ENCODE data around the gene LYST. TPM values are rescaled to one million over a fixed set of nuclear protein-coding genes. Genes with fewer than 3 reads are reported as not detected.

The LYST gene
- total RNA-seq, 1 donor from 2014 or later = 10.3 TPM

- intact Hi-C loops (cut with micrococcal nuclease) = no loop called here
- no peak overlapping the region for H3K27ac ChIP-seq (replicated peaks)
- H3K4me3 ChIP-seq = peak overlapping the region; percentile 45
- peaks cover 50% of the 10 kb centered on the region for H3K27me3 ChIP-seq (ENCODE audit: low read depth)
- no peaks in the 10 kb centered on the region for H3K9me3 ChIP-seq (replicated peaks)
- H3K4me1 ChIP-seq = peaks cover 5% of the 10 kb centered on the region
- H3K36me3 ChIP-seq = no peaks in the 10 kb centered on the region
- no peak for TF ChIP-seq CTCF (IDR thresholded peaks at IDR 0.05; ENCODE audit: borderline replicate concordance)
- DNase-seq = no peak
Measured at GRCh38 chr1:235632506-235633401, 234.0 kb downstream of the LYST start.

- no peak for DNase-seq
Measured at GRCh38 chr1:235631816-235632215, 234.9 kb downstream of the LYST start.

GRCh38 chr1:235628316-235629005, 238.2 kb downstream of the LYST start:
- Histone ChIP-seq H3K36me3 (no peaks in the 10 kb centered on the region), H3K27me3 (ENCODE audit: low read depth) (peaks cover 29% of the 10 kb centered on the region), H3K4me1 (peaks cover 10% of the 10 kb centered on the region), H3K9me3 (replicated peaks) (no peaks in the 10 kb centered on the region), H3K27ac (replicated peaks) (no peak overlapping the region), H3K4me3 (no peak overlapping the region)
- no peak for TF ChIP-seq CTCF (IDR thresholded peaks at IDR 0.05; ENCODE audit: borderline replicate concordance)
- intact Hi-C loops (cut with micrococcal nuclease) = no loop called here
- no peak for DNase-seq

More at GRCh38 chr1:235631816-235632215, 234.9 kb downstream of the LYST start:
- no peak overlapping the region for H3K4me3 ChIP-seq
- H3K27ac ChIP-seq (replicated peaks) = no peak overlapping the region
- no peaks in the 10 kb centered on the region for H3K36me3 ChIP-seq
- TF ChIP-seq CTCF (IDR thresholded peaks at IDR 0.05; ENCODE audit: borderline replicate concordance) = no peak
- H3K4me1 ChIP-seq = peaks cover 5% of the 10 kb centered on the region
- H3K9me3 ChIP-seq (replicated peaks) = no peaks in the 10 kb centered on the region
- peaks cover 54% of the 10 kb centered on the region for H3K27me3 ChIP-seq (ENCODE audit: low read depth)
- intact Hi-C loops (cut with micrococcal nuclease) = no loop called here

- H3K27me3 ChIP-seq (ENCODE audit: low read depth) = peaks cover 37% of the 10 kb centered on the region
- peaks cover 5% of the 10 kb centered on the region for H3K4me1 ChIP-seq
- no peaks in the 10 kb centered on the region for H3K36me3 ChIP-seq
- DNase-seq = no peak
- H3K27ac ChIP-seq (replicated peaks) = no peak overlapping the region
- H3K4me3 ChIP-seq = no peak overlapping the region
- intact Hi-C loops (cut with micrococcal nuclease) = no loop called here
- TF ChIP-seq CTCF (IDR thresholded peaks at IDR 0.05; ENCODE audit: borderline replicate concordance) = no peak
- H3K9me3 ChIP-seq (replicated peaks) = no peaks in the 10 kb centered on the region
Measured at GRCh38 chr1:235625831-235626230, 240.9 kb downstream of the LYST start.

- Histone ChIP-seq H3K27me3 (ENCODE audit: low read depth) (peaks cover 37% of the 10 kb centered on the region), H3K27ac (replicated peaks) (no peak overlapping the region), H3K9me3 (replicated peaks) (no peaks in the 10 kb centered on the region), H3K4me3 (no peak overlapping the region), H3K36me3 (no peaks in the 10 kb centered on the region), H3K4me1 (peaks cover 5% of the 10 kb centered on the region)
- intact Hi-C loops (cut with micrococcal nuclease) = no loop called here
- TF ChIP-seq CTCF (IDR thresholded peaks at IDR 0.05; ENCODE audit: borderline replicate concordance) = no peak
- DNase-seq = no peak
Measured at GRCh38 chr1:235625340-235625739, 241.4 kb downstream of the LYST start.

Data from left ventricle myocardium inferior (tissue), 1 donor.